Activated CD8-positive, alpha-beta memory T cell treated with anti-CD3 and anti-CD28 coated beads for 36 hours (primary cell): Measurements from ENCODE around the gene ANKRD44. TPM values are rescaled to one million over a fixed set of nuclear protein-coding genes. Genes with fewer than 3 reads are reported as not detected.
"Not testable (repeated sequence)": the region's sequence is repeated elsewhere in the genome, so short reads cannot be mapped to it uniquely, and the experiment has no call there.

Experiments used
- CTCF ChIA-PET: fragments of 350-600 bp; sonication (Branson Sonifier 250); formaldehyde crosslinking; loops from one replicate; lab custom pipeline; 2021; ENCODE audit warnings: antibody characterized with exemption; lab: Charles Lee
- POLR2A ChIA-PET: fragments of 350-600 bp; sonication (Branson Sonifier 250); formaldehyde crosslinking; loops from one replicate; lab custom pipeline; 2021; ENCODE audit warnings: antibody characterized with exemption; lab: Charles Lee
- total RNA-seq, 2 experiments: library from RNA; stranded (reverse); gene quantifications; one replicate each; pipeline ENCODE4 v1.2.3, GENCODE V29; 2021

Gene ANKRD44
- total RNA-seq, 2 experiments from 2014 or later, result 119 to 130 TPM

- CTCF ChIA-PET, result no interaction called here
- POLR2A ChIA-PET, result no interaction called here
Measured at GRCh38 chr2:197078535-197078934, 232.0 kb downstream of the ANKRD44 start.

GRCh38 chr2:197077336-197077735, 233.2 kb downstream of the ANKRD44 start:
- CTCF ChIA-PET, result no interaction called here
- POLR2A ChIA-PET, result no interaction called here

DNA sequence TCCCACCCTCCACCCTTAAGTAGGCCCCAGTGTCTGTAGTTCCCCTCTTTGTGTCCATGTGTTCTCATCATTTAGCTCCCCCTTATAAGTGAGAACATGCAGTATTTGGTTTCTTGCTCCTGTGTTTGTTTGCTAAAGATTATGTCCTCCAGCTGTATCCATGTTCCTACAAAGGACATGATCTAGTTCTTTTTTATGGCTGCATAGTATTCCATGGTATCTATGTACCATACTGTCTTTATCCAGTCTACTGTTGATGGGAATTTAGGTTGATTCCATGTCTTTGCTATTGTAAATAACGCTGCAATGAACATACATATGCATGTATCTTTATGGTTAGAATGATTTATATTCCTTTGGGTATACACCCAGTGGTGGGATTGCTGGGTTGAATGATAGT, 233.9 kb downstream of the ANKRD44 start:
- ChIA-PET CTCF (no interaction called here), POLR2A (no interaction called here)

DNA sequence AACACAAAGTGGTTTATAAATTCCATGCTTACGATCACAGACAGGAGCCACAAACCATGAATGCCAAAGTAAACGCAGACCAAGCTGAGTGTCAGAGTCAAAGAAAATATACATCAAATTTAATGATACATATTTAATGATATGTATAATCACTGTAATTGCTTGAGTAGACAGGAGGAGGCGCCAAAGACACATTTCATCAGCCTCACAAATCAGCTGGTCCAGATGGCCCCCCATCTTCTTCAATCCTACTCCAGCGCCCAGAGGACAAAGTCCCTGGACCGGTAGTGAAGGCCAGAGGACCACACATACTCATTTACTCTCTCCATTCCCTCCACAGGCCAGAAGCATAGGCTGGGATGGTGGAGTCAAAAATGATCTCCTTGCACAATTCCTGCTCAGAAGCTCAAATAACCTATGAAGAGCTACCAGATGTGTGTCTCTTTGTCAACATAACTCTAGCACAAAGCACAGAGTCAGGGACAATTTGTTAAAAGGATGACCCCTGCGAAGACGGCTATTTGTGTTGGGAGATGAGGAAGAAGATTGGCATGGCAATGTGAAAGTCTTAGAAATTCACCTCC, 234.7 kb downstream of the ANKRD44 start:
- ChIA-PET POLR2A (no interaction called here), CTCF (no interaction called here)

- ChIA-PET POLR2A (no interaction called here), CTCF (no interaction called here)
Measured at GRCh38 chr2:197075281-197075680, 235.3 kb downstream of the ANKRD44 start.

DNA sequence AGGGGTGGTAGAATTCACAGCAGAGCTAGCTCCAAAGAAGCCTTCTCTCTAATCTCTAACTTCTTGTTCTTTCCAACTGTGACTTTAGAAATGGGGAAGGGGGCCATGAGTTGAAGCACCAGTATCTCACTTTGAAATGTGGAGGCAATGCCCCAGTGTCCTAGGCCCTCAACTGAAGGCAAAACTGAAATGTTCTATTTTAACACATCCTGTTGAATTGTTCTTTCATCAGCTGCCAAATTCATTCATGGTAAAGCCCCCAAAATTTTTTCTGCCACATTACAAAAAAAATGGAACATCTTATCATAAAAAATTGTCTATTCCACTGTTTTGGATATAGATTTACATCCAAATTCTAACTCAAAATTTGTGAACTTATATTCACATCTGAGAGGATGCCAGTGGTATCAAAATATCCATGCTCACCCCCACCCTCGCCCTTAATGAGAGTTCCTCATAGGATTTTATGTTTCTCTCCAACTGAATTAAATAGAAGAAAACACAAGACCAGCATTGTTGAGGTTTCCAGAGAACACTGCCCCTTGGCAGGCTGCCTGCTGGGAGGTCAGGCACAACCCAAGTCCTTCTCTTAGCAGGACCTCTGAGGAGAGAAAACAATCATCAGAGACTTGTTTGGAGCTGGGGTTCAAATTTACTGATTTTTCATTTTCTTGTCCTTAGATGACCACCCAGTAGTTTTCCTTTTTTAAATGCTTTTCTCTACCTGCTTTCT, 236.7 kb downstream of the ANKRD44 start:
- ChIA-PET POLR2A (no interaction called here), CTCF (no interaction called here)

- ChIA-PET CTCF (no interaction called here), POLR2A (no interaction called here)
Measured at GRCh38 chr2:197073270-197073669, 237.3 kb downstream of the ANKRD44 start.

- POLR2A ChIA-PET, result no interaction called here
Measured at GRCh38 chr2:197072533-197072932, 238.0 kb downstream of the ANKRD44 start.

DNA sequence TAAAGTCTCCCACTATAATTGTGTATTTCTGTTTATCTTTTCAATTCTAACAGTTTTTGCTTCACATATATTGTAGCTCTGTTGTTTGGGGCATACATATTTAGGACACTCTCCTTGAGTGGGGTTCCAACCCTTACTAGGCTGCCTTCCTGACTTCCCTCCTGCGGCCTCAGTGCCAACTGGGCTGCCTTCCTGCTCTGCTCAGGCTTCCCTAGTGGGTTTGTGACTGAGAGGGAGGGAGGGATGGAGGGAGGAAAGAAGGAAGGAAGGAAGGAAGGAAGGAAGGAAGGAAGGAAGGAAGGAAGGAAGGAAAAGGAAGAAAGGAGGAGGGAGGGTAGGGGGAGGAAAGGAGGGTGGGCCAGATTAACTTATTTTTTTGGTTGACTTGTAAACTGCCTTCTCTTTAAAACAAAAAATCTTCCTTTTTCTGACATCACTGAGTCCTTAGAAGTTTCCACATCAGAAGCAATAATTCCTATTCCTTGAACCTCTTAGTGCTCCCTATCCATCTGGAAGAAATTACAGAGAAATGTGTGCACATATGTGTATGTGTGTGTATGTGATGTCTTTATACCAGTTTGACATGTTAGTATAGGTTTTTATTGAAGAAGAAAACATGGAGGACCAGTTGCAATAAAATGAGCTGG, 238.7 kb downstream of the ANKRD44 start:
- POLR2A ChIA-PET, result no interaction called here

More at GRCh38 chr2:197072533-197072932, 238.0 kb downstream of the ANKRD44 start:
- CTCF ChIA-PET, result interaction anchor here (0.7 kb wide), 1 partner anchor 96 kb away, joined by 3 read pairs; no protein-coding TSS in a partner anchor

GRCh38 chr2:197071213-197071612, 239.4 kb downstream of the ANKRD44 start:
- ChIA-PET POLR2A (no interaction called here), CTCF (no interaction called here)

More for the DNA sequence above, 238.7 kb downstream of the ANKRD44 start:
- CTCF ChIA-PET, result interaction anchor here (0.7 kb wide), 1 partner anchor 97 kb away, joined by 3 read pairs; no protein-coding TSS in a partner anchor

- ChIA-PET POLR2A (no interaction called here), CTCF (no interaction called here)
Measured at GRCh38 chr2:197069958-197070357, 240.6 kb downstream of the ANKRD44 start.

- POLR2A ChIA-PET, result not testable (repeated sequence)
- CTCF ChIA-PET, result interaction anchor here (1.2 kb wide), 1 partner anchor 11 kb away, joined by 3 read pairs; no protein-coding TSS in a partner anchor
Measured at GRCh38 chr2:197062574-197062973, 248.0 kb downstream of the ANKRD44 start.

- CTCF ChIA-PET, result no interaction called here
- POLR2A ChIA-PET, result no interaction called here
Measured at GRCh38 chr2:197059477-197059876, 251.1 kb downstream of the ANKRD44 start.

DNA sequence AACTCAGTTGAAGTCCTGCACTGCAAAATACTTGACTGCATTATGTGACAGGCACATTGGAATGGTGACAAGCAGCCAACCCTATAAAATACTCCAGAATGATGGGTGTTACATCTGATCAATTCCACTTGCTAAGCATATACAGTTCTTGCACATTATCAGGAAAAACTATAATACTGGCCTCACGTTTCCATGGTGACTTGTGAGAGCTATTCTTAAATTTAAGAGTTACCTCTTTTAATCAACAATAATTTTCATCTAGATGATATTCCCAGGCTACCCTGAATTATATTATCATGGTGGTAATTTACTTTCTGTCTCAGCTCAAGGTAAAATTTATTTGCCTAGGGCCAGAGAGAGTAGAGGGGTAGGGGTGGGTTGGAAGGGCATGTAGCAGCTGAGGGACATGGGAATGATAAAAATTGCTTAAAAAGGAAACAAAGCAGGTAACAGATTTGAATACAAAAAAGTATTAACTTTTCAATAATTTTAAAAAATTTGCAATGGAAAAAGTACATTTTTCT, 251.7 kb downstream of the ANKRD44 start:
- ChIA-PET CTCF (interaction anchor here (0.7 to 1.5 kb wide), 2 partner anchors 16 to 96 kb away, joined by 3 to 4 read pairs; no protein-coding TSS in a partner anchor), POLR2A (no interaction called here)

GRCh38 chr2:197057959-197058358, 252.6 kb downstream of the ANKRD44 start:
- CTCF ChIA-PET, result interaction anchor here (0.7 to 1.5 kb wide), 2 partner anchors 15 to 54 kb away, joined by 3 read pairs; no protein-coding TSS in a partner anchor
- POLR2A ChIA-PET, result no interaction called here

DNA sequence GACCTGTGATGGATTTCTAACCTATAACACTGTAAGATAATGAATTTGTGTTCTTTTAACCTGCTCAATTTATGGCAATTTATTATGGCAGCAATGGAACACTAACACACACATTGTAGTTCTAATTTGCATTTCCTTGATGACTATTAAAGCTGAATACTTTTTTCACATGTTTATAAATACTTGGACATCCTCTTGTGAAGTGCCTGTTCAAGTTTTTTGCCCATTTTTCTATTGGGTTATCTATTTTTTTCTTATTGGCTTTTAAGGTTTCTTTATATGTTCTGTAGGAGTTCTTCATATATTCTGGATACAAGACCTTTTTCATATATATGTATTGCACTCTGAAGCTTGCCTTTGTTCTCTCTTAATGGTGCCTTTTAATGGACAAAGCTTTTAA, 255.5 kb downstream of the ANKRD44 start:
- CTCF ChIA-PET, result no interaction called here
- POLR2A ChIA-PET, result no interaction called here

GRCh38 chr2:197054437-197054836, 256.1 kb downstream of the ANKRD44 start:
- CTCF ChIA-PET, result no interaction called here
- POLR2A ChIA-PET, result no interaction called here

DNA sequence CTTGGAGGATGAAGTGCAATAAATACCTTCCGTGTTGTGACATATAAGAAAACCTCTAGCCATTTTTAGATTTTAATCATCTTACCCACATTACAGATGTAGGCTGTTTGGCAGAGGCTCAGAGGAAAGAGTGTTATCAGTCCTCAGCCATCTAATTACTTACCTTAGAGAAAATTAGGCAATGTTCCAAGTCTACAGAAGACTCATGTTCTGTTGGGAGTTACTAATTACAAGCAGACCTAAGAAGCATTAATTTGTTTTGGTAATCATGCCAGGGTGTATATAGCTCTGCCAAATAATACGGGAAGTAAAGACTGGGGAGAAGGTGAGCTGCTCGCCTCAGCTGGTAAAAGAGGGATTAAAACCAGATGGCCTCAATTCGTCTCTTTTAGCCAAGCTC, 258.2 kb downstream of the ANKRD44 start:
- ChIA-PET POLR2A (no interaction called here), CTCF (interaction anchor here (1.3 kb wide), 1 partner anchor 10 kb away, joined by 3 read pairs; no protein-coding TSS in a partner anchor)

- ChIA-PET CTCF (interaction anchor here (1.1 kb wide), 1 partner anchor 16 kb away, joined by 5 read pairs; no protein-coding TSS in a partner anchor), POLR2A (no interaction called here)
Measured at GRCh38 chr2:197045115-197045514, 265.5 kb downstream of the ANKRD44 start.
